B cell (primary cell): Measurements from ENCODE around the gene MGAT5. TPM values are rescaled to one million over a fixed set of nuclear protein-coding genes. Genes with fewer than 3 reads are reported as not detected.

Source experiments
- ATAC-seq: fragments of 200-7000 bp; cut with Tn5 transposase; one replicate; pipeline ENCODE4 v1.10.0; 2021; ENCODE audit warnings: low read depth, mild to moderate bottlenecking, moderate number of reproducible peaks, moderate library complexity
- CTCF ChIA-PET: fragments of 350-600 bp; sonication (Branson Sonifier 250); formaldehyde crosslinking; loops from one replicate; lab custom pipeline; 2021; ENCODE audit warnings: antibody characterized with exemption, inconsistent platforms; lab: Charles Lee
- POLR2A ChIA-PET: fragments of 350-600 bp; sonication (Branson Sonifier 250); formaldehyde crosslinking; loops from one replicate; lab custom pipeline; 2021; ENCODE audit warnings: antibody characterized with exemption; lab: Charles Lee
- DNase-seq: peaks from one replicate; pipeline ENCODE4 v3.0.0; 2013
- H2AFZ ChIP-seq: 2 replicates; pipeline ENCODE4 v1.6.1; 2012; ENCODE audit warnings: mild to moderate bottlenecking, low read depth, low read length; ENCODE audit not compliant: insufficient read depth, poor library complexity, severe bottlenecking
- H3K27ac ChIP-seq, 2 donors: 1 replicate in 1 of 2; 2 replicates in 1 of 2; pipeline ENCODE4 v1.5.1; 2012 to 2013; ENCODE audit warnings: low read length in 2 of 2, mild to moderate bottlenecking in 2 of 2, moderate library complexity in 1 of 2
- H3K27me3 ChIP-seq, 4 experiments: fragments of 200-600 bp in 1 of 4; sonication (generic) in 1 of 4; replicated peaks in 1 of 4; 1 replicate in 2 of 4; 2 replicates in 2 of 4; pipeline versions ENCODE4 v1.6.1 to v1.7.0; 2013 to 2016; ENCODE audit warnings: low read length in 3 of 4, mild to moderate bottlenecking in 2 of 4, mixed read lengths in 1 of 4, moderate library complexity in 1 of 4; ENCODE audit not compliant: insufficient read depth in 4 of 4, control insufficient read depth in 3 of 4; ENCODE audit errors: control extremely low read depth in 1 of 4
- H3K36me3 ChIP-seq, 2 experiments: replicated peaks in 1 of 2; 1 replicate in 1 of 2; 2 replicates in 1 of 2; pipeline versions ENCODE4 v1.6.1 to v1.7.1; 2013; ENCODE audit warnings: low read length in 1 of 2; ENCODE audit not compliant: insufficient read depth in 2 of 2, control insufficient read depth in 1 of 2; ENCODE audit errors: control extremely low read depth in 1 of 2, extremely low read depth in 1 of 2
- H3K4me1 ChIP-seq, 2 donors: fragments of 200-600 bp in 1 of 2; sonication (generic) in 1 of 2; 1 replicate in 1 of 2; 2 replicates in 1 of 2; pipeline versions ENCODE4 v1.5.1 to v1.6.1; 2013 to 2017; ENCODE audit warnings: low read length in 2 of 2; ENCODE audit not compliant: control insufficient read depth in 2 of 2, insufficient read depth in 2 of 2
- H3K4me2 ChIP-seq: replicated peaks from 2 replicates; pipeline ENCODE3; 2012; ENCODE audit warnings: mild to moderate bottlenecking, low read depth, low read length; ENCODE audit not compliant: poor library complexity, severe bottlenecking
- H3K4me3 ChIP-seq, 5 experiments: fragments of 200-600 bp in 1 of 5; sonication (generic) in 1 of 5; 1 replicate in 3 of 5; 2 replicates in 2 of 5; pipeline versions ENCODE4 v1.5.1 to v1.7.0; 2011 to 2016; ENCODE audit warnings: low read length in 4 of 5, mild to moderate bottlenecking in 4 of 5, low read depth in 2 of 5, control low read depth in 1 of 5, moderate library complexity in 1 of 5; ENCODE audit not compliant: insufficient read depth in 1 of 5; ENCODE audit errors: control extremely low read depth in 1 of 5, extremely low read depth in 1 of 5
- H3K79me2 ChIP-seq: fragments of 200-600 bp; sonication (generic); one replicate; pipeline ENCODE4 v1.6.0; 2016; ENCODE audit warnings: low read length; ENCODE audit not compliant: control insufficient read depth, insufficient read depth
- H3K9ac ChIP-seq: fragments of 200-600 bp; sonication (generic); 2 replicates; pipeline ENCODE4 v1.6.1; 2017; ENCODE audit warnings: mild to moderate bottlenecking, low read length, moderate library complexity
- H3K9me3 ChIP-seq, 3 donors: one replicate each; pipeline versions ENCODE4 v1.6.1 to v1.7.1; 2013; ENCODE audit warnings: low read length in 2 of 3; ENCODE audit not compliant: control insufficient read depth in 2 of 3, insufficient read depth in 1 of 3; ENCODE audit errors: control extremely low read depth in 1 of 3
- H4K20me1 ChIP-seq: 2 replicates; pipeline ENCODE4 v1.6.0; 2012; ENCODE audit warnings: mild to moderate bottlenecking, low read length; ENCODE audit not compliant: insufficient read depth, control insufficient read depth, poor library complexity, severe bottlenecking
- H3K27ac Mint-ChIP-seq: one replicate; pipeline ENCODE4 v1.8.0; 2021; ENCODE audit warnings: mixed read lengths
- H3K27me3 Mint-ChIP-seq: one replicate; pipeline ENCODE4 v1.8.0; 2021; ENCODE audit warnings: mixed read lengths
- H3K4me1 Mint-ChIP-seq: one replicate; pipeline ENCODE4 v1.8.0; 2021; ENCODE audit warnings: mixed read lengths
- H3K4me3 Mint-ChIP-seq: one replicate; pipeline ENCODE4 v1.8.0; 2021; ENCODE audit warnings: mixed read lengths
- H3K9me3 Mint-ChIP-seq: one replicate; pipeline ENCODE4 v1.8.0; 2022; ENCODE audit warnings: mixed read lengths; ENCODE audit not compliant: insufficient read depth
- EZH2 ChIP-seq: IDR thresholded peaks from 2 replicates; pipeline ENCODE4 v1.6.1; 2012; ENCODE audit warnings: borderline replicate concordance, low read depth, mild to moderate bottlenecking, moderate library complexity, low read length; ENCODE audit not compliant: insufficient read depth, poor library complexity, severe bottlenecking
- WGBS: methylation state at CpG from one replicate; pipeline ENCODE4 v1.1.5; 2013; ENCODE audit warnings: missing lambda C conversion rate; ENCODE audit not compliant: insufficient coverage; 5-methylcytosine and 5-hydroxymethylcytosine counted together
- intact Hi-C: fragments of 100-400 bp; cut with micrococcal nuclease; formaldehyde crosslinking; loops from one replicate; pipeline ENCODE4 v1.10.0; 2022
- polyA plus RNA-seq: library from polyadenylated mRNA; depleted of rRNA; stranded (reverse); fragments of >200 nt; gene quantifications from 2 replicates; pipeline ENCODE4 v1.2.3, GENCODE V29; 2012
- total RNA-seq, 2 donors: library from RNA; stranded (reverse); fragments of 120-200 nt in 1 of 2; gene quantifications; 1 replicate in 1 of 2; 2 replicates in 1 of 2; pipeline versions ENCODE4 v1.2.3 to v1.2.4, GENCODE V29; 2013 to 2022
- TF ChIP-seq, protein P1 (sequence below): fragments of 200-600 bp; IDR thresholded peaks from one replicate; pipeline ENCODE4 v1.8.0; 2022; ENCODE audit warnings: antibody characterized with exemption, mild to moderate bottlenecking

The MGAT5 gene
- total and polyA plus RNA-seq, 2 donors (not counting 1 experiment from before 2014, with no cell fraction given) = 27.2 to 184 TPM

DNA sequence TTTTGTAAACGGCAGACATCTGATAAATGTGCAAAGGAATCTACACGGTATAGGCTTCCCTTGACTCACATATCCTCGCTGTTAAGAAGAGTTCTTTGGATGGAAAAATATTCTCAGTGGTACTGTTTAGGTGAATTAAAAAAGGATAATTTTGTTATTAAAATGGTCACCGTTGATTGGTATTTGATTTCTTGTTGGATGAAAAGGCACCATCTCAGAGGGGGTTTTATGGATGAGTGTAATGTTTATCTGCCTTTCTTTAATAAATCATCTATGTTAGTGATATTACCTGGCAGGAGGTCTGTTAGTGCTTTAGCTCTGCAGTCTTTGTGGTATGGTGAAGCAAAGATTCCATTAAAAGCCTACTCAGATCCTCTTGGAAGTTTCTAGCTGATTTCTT is 92.3 kb downstream of the MGAT5 start:
- Histone ChIP-seq H2AFZ (no peak overlapping the region), H3K4me1 (peaks cover 4% of the 10 kb centered on the region in 2 donors), H3K36me3 (peaks cover 5 to 89% of the 10 kb centered on the region in 2 experiments), H4K20me1 (no peaks in the 10 kb centered on the region), H3K27ac (no peak overlapping the region), H3K4me2 (no peak overlapping the region), H3K9ac (no peak overlapping the region), H3K9me3 (no peaks in the 10 kb centered on the region), H3K27me3 (no peaks in the 10 kb centered on the region), H3K4me3 (no peak overlapping the region), H3K79me2 (peaks cover 33% of the 10 kb centered on the region)
- H3K27me3 Mint-ChIP-seq = no peaks in the 10 kb centered on the region
- WGBS = 100% methylated on average over 1 of the region's 4 CpGs
- POLR2A ChIA-PET = no interaction called here
- intact Hi-C loops = loop anchor here (5.0 kb wide), 2 partner anchors 41 to 229 kb away; no protein-coding TSS in a partner anchor
- no peak for ATAC-seq
- peaks cover 36% of the 10 kb centered on the region for H3K4me1 Mint-ChIP-seq
- TF ChIP-seq EZH2 = no peak
- TF ChIP-seq, protein P1, sequence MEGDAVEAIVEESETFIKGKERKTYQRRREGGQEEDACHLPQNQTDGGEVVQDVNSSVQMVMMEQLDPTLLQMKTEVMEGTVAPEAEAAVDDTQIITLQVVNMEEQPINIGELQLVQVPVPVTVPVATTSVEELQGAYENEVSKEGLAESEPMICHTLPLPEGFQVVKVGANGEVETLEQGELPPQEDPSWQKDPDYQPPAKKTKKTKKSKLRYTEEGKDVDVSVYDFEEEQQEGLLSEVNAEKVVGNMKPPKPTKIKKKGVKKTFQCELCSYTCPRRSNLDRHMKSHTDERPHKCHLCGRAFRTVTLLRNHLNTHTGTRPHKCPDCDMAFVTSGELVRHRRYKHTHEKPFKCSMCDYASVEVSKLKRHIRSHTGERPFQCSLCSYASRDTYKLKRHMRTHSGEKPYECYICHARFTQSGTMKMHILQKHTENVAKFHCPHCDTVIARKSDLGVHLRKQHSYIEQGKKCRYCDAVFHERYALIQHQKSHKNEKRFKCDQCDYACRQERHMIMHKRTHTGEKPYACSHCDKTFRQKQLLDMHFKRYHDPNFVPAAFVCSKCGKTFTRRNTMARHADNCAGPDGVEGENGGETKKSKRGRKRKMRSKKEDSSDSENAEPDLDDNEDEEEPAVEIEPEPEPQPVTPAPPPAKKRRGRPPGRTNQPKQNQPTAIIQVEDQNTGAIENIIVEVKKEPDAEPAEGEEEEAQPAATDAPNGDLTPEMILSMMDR = no peak
- H3K4me3 Mint-ChIP-seq = no peak overlapping the region
- H3K9me3 Mint-ChIP-seq = no peaks in the 10 kb centered on the region
- DNase-seq = no peak
- CTCF ChIA-PET = interaction anchor here (1.0 to 1.3 kb wide), 4 partner anchors 16 to 101 kb away, joined by 3 read pairs; no protein-coding TSS in a partner anchor
- H3K27ac Mint-ChIP-seq = no peak overlapping the region

DNA sequence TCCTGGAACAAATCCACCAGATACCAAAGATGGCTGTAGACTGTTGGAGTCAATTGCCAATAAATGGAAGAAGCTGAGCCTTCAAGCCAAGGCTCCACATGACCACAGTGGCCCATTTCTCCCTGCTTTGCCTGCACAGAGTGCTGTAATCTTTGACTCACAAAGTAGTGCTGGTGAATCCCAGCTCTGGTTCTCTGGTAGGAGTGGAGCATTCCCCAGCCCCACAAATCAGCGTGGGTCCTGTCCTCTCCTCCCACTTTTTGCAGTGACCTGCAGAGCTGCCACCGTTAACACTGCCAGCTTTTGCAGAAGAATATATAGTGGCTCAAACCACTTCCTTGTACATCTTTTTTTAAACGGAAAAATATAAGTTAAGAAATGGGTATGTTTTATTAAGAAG is 93.9 kb downstream of the MGAT5 start:
- Histone ChIP-seq H3K4me2 (no peak overlapping the region), H3K27me3 (no peaks in the 10 kb centered on the region), H4K20me1 (no peaks in the 10 kb centered on the region), H3K27ac (peak overlapping the region in 1 of 2 donors; percentile 15), H2AFZ (no peak overlapping the region), H3K9ac (no peak overlapping the region), H3K36me3 (peaks cover 7 to 89% of the 10 kb centered on the region in 2 experiments), H3K4me3 (no peak overlapping the region), H3K9me3 (no peaks in the 10 kb centered on the region), H3K4me1 (peaks cover 6 to 8% of the 10 kb centered on the region in 2 donors), H3K79me2 (peaks cover 31% of the 10 kb centered on the region)
- DNase-seq (no peak), ATAC-seq (no peak)
- intact Hi-C loops = loop anchor here (5.0 kb wide), 2 partner anchors 40 to 230 kb away; no protein-coding TSS in a partner anchor
- ChIA-PET POLR2A (no interaction called here), CTCF (interaction anchor here (0.5 to 2.9 kb wide), 5 partner anchors 25 to 283 kb away, joined by 3 to 23 read pairs (median 4); no protein-coding TSS in a partner anchor)
- Mint-ChIP-seq H3K9me3 (no peaks in the 10 kb centered on the region), H3K27me3 (no peaks in the 10 kb centered on the region), H3K27ac (no peak overlapping the region), H3K4me1 (peaks cover 38% of the 10 kb centered on the region), H3K4me3 (no peak overlapping the region)
- TF ChIP-seq, protein P1 = no peak
- no peak for TF ChIP-seq EZH2
- WGBS = no CpG with 5 or more reads among the region's 3 CpGs
